Urinary bladder (tissue), 4 donors: ENCODE data around the gene SHC2. TPM values are rescaled to one million over a fixed set of nuclear protein-coding genes. Genes with fewer than 3 reads are reported as not detected.
"Not testable (repeated sequence)": the region's sequence is repeated elsewhere in the genome, so short reads cannot be mapped to it uniquely, and the experiment has no call there.

Experiments
- DNase-seq: peaks from one replicate; pipeline ENCODE4 v3.0.0-alpha.2; 2015; ENCODE audit errors: extremely low spot score
- H3K27ac ChIP-seq: one replicate; pipeline ENCODE4 v1.5.1; 2013; ENCODE audit warnings: low read depth, mild to moderate bottlenecking, moderate library complexity
- H3K36me3 ChIP-seq: one replicate; pipeline ENCODE4 v1.6.1; 2013; ENCODE audit warnings: mild to moderate bottlenecking, moderate library complexity; ENCODE audit not compliant: insufficient read depth
- H3K4me1 ChIP-seq: one replicate; pipeline ENCODE4 v1.6.1; 2013; ENCODE audit warnings: mild to moderate bottlenecking, moderate library complexity; ENCODE audit not compliant: insufficient read depth
- H3K4me3 ChIP-seq: one replicate; pipeline ENCODE4 v1.5.1; 2013; ENCODE audit warnings: low read depth, low read length
- WGBS: extraction: QIAGEN DNeasy Blood & Tissue Kit; methylation state at CpG from one replicate; pipeline ENCODE4 v1.1.7; 2013; 5-methylcytosine and 5-hydroxymethylcytosine counted together
- polyA plus RNA-seq: library from polyadenylated mRNA; stranded (reverse); fragments of 200-250 nt; gene quantifications from one replicate; pipeline ENCODE4 v1.2.3, GENCODE V29; 2013
- total RNA-seq: library from RNA; depleted of rRNA; stranded (reverse); fragments of >200 nt; gene quantifications from one replicate; pipeline ENCODE4 v1.2.3, GENCODE V29; 2014
- donor health status: healthy with polysubstance abuse.
- donor health status: healthy.

The SHC2 gene
- total and polyA plus RNA-seq, 2 donors = 10.8 to 24.2 TPM

- Histone ChIP-seq H3K4me1 (peaks cover 3% of the 10 kb centered on the region), H3K27ac (no peak overlapping the region), H3K4me3 (no peak overlapping the region), H3K36me3 (no peaks in the 10 kb centered on the region)
- WGBS = 66% methylated on average over 15 of the region's 15 CpGs
- DNase-seq = no peak
Measured at GRCh38 chr19:484494-484893, 23.7 kb upstream of the SHC2 start.

- H3K27ac ChIP-seq = no peak overlapping the region
- no peak overlapping the region for H3K4me3 ChIP-seq
- DNase-seq = no peak
- 61% methylated on average over 21 of the region's 21 CpGs for WGBS
- no peaks in the 10 kb centered on the region for H3K36me3 ChIP-seq
- peaks cover 3% of the 10 kb centered on the region for H3K4me1 ChIP-seq
Measured at GRCh38 chr19:483332-484072, 22.7 kb upstream of the SHC2 start.

- H3K27ac ChIP-seq = no peak overlapping the region
- DNase-seq = no peak
Measured at GRCh38 chr19:482186-483041, 21.6 kb upstream of the SHC2 start.

GRCh38 chr19:481100-481499, 20.3 kb upstream of the SHC2 start:
- H3K27ac ChIP-seq, H3K4me1 ChIP-seq, H3K4me3 ChIP-seq, DNase-seq, H3K36me3 ChIP-seq: not testable (repeated sequence)
- 96% methylated on average over 3 of the region's 3 CpGs for WGBS

More at GRCh38 chr19:482186-483041, 21.6 kb upstream of the SHC2 start:
- WGBS = 62% methylated on average over 20 of the region's 20 CpGs
- Histone ChIP-seq H3K4me1 (peaks cover 1% of the 10 kb centered on the region), H3K36me3 (no peaks in the 10 kb centered on the region), H3K4me3 (no peak overlapping the region)

GRCh38 chr19:480016-480855, 19.4 kb upstream of the SHC2 start:
- no peaks in the 10 kb centered on the region for H3K4me1 ChIP-seq
- H3K4me3 ChIP-seq = no peak overlapping the region
- no peaks in the 10 kb centered on the region for H3K36me3 ChIP-seq
- H3K27ac ChIP-seq = no peak overlapping the region
- no peak for DNase-seq
- 31% methylated on average over 36 of the region's 36 CpGs for WGBS

GRCh38 chr19:478976-479375, 18.1 kb upstream of the SHC2 start:
- H3K4me3 ChIP-seq = no peak overlapping the region
- DNase-seq = no peak
- 62% methylated on average over 14 of the region's 14 CpGs for WGBS
- no peaks in the 10 kb centered on the region for H3K4me1 ChIP-seq
- no peaks in the 10 kb centered on the region for H3K36me3 ChIP-seq
- no peak overlapping the region for H3K27ac ChIP-seq

GRCh38 chr19:478236-478903, 17.5 kb upstream of the SHC2 start:
- Histone ChIP-seq H3K4me3 (no peak overlapping the region), H3K27ac (no peak overlapping the region), H3K36me3 (no peaks in the 10 kb centered on the region), H3K4me1 (no peaks in the 10 kb centered on the region)
- no peak for DNase-seq
- 70% methylated on average over 26 of the region's 26 CpGs for WGBS

- Histone ChIP-seq H3K27ac (no peak overlapping the region), H3K36me3 (no peaks in the 10 kb centered on the region), H3K4me1 (no peaks in the 10 kb centered on the region), H3K4me3 (no peak overlapping the region)
- 76% methylated on average over 13 of the region's 13 CpGs for WGBS
- DNase-seq = no peak
Measured at GRCh38 chr19:475360-475759, 14.5 kb upstream of the SHC2 start.

GRCh38 chr19:474126-475078, 13.6 kb upstream of the SHC2 start:
- no peak for DNase-seq
- H3K27ac ChIP-seq = no peak overlapping the region

GRCh38 chr19:472005-472858, 11.4 kb upstream of the SHC2 start:
- Histone ChIP-seq H3K27ac (no peak overlapping the region), H3K36me3 (no peaks in the 10 kb centered on the region), H3K4me3 (no peak overlapping the region), H3K4me1 (no peaks in the 10 kb centered on the region)
- DNase-seq = no peak
- WGBS = 68% methylated on average over 23 of the region's 23 CpGs

More at GRCh38 chr19:474126-475078, 13.6 kb upstream of the SHC2 start:
- H3K4me3 ChIP-seq = no peak overlapping the region
- no peaks in the 10 kb centered on the region for H3K36me3 ChIP-seq
- no peaks in the 10 kb centered on the region for H3K4me1 ChIP-seq
- WGBS = 70% methylated on average over 57 of the region's 57 CpGs

GRCh38 chr19:470701-471100, 9.9 kb upstream of the SHC2 start:
- DNase-seq = no peak
- H3K36me3 ChIP-seq = no peaks in the 10 kb centered on the region
- H3K27ac ChIP-seq = no peak overlapping the region
- 65% methylated on average over 20 of the region's 20 CpGs for WGBS
- no peak overlapping the region for H3K4me3 ChIP-seq
- H3K4me1 ChIP-seq = no peaks in the 10 kb centered on the region
